Jurkat, Clone E6-1 (cell line): ENCODE measurements around the gene SF3A1.
A peak's percentile ranks its signal among the peaks of the same experiment; 100 is the strongest.

ENCODE experiments used
- DNase-seq: peaks from one replicate; pipeline ENCODE4 v3.0.0-alpha.2; 2011; ENCODE audit warnings: low read depth, low spot score
- H3K4me3 ChIP-seq: 2 replicates; pipeline ENCODE4 v1.5.1; 2011; ENCODE audit warnings: mild to moderate bottlenecking, low read length, control low read depth, moderate library complexity

Gene SF3A1

GRCh38 chr22:30390974-30391691, 34.4 kb upstream of the SF3A1 start:
- no peak overlapping the region for H3K4me3 ChIP-seq
- peak; percentile 84 for DNase-seq

DNA sequence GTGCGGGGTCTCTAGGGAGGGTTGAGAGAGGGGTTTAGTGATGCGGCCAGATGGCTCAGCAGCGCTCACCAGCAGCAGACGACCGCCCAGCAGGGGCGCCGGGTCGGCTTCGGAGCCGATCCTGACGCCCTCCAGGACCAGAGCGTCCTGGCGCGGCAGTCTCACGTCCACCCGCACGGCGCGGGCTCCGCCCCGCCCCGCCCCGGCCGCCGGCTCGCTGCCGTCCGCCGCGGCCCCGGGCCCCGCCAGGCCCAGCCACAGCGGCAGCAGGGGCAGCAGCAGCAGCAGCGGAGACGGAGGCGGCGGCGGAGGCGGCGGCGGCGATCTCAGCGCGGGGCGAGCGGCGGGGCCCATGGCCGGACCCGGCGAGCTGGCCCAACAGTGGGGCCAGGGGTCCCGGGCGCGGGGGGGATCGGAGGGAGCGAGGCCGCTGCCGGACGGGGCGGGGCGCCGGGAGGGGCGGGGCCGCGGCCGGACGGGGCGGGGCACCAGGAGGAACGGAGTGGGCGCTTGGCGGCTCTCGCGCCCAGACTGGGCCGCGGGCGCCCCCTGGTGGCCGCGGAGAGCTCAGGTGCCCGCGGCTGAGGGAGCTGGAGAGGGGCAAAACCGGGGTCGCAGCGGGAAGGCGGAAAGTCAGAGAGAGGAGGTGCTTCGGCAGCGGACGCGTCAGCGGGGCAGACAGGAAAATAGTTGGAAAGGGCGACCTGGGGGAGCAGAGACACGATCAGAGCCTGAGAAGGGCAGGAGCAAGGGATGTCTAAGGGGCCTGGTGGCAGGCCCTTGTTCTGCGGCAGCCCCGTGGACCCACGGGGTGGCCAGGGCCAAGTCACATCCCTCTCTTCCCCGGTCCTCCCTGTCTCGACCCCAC, 30.5 kb upstream of the SF3A1 start, which contains the start of gene RNF215:
Gene RNF215, minus strand, starts transcription at position 452 of the 868 bp plus-strand sequence. Its CDS starts 98 bp downstream, at position 354.
- H3K4me3 ChIP-seq = peak within 1 kb of the TSS; percentile 50
- peak; percentile 54 for DNase-seq

GRCh38 chr22:30386608-30386959, 29.9 kb upstream of the SF3A1 start:
- H3K4me3 ChIP-seq = peak overlapping the region; percentile 50
- no peak for DNase-seq

DNA sequence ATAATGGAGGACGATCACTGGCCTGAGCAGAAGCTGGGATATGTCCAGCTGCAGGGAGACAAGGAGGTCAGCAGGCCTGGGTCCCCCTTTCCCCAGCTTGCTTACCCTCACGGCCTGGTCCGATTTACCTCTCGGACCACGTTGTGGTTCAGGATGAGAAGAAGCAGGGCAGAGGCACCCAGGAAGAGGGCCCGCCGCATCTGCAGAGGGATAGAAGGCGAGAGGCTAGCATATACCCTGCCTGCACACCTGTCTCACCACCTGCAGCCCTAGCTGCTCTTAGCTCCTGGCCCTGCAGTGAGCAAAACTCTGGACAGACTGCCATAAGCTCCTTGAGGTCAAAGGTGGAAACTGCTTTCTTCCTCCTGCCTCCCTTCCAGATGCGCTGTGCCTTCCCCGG, 29.2 kb upstream of the SF3A1 start:
- no peak for DNase-seq
- no peak overlapping the region for H3K4me3 ChIP-seq

DNA sequence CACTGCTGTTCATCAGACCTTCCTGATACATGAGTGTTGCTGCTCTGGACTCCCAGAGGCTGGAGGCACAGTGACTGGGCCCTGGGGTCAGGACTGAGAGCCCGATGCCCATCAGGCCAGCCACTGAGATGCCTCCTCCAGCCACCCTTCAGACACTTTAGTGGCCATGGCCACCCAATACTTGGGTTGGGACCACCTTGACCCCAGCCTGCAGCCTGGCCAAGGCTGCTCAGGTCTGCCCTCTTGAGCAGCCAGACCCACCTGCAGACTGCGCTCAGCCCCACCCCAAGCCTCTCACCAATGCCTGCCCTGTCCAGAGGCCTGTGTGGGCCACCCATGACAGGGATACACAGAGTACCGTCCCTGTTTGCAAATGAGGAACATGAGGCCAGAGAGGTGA, 26.4 kb upstream of the SF3A1 start:
- no peak for DNase-seq
- H3K4me3 ChIP-seq = no peak overlapping the region

DNA sequence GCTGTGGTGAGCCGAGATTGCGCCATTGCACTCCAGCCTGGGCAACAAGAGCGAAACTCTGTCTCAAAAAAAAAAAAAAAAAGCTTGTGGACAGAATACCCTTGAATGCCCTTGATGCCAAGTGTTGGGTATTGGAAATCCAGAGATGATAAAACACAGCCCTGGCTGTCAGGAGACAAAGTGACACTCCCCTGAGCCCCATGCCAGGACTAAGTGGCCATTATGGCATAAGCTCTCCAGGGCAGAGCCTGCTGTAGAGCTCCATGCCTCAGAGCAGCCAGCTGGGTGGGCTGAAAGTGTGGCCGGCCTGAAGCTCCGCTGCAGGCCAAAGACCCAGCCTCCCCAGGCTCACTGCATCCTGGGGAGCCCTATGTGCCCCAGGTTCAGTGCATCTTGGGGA, 25.6 kb upstream of the SF3A1 start:
- no peak overlapping the region for H3K4me3 ChIP-seq
- DNase-seq = no peak

GRCh38 chr22:30381264-30381663, 24.6 kb upstream of the SF3A1 start:
- peak; percentile 95 for DNase-seq
- H3K4me3 ChIP-seq = no peak overlapping the region

DNA sequence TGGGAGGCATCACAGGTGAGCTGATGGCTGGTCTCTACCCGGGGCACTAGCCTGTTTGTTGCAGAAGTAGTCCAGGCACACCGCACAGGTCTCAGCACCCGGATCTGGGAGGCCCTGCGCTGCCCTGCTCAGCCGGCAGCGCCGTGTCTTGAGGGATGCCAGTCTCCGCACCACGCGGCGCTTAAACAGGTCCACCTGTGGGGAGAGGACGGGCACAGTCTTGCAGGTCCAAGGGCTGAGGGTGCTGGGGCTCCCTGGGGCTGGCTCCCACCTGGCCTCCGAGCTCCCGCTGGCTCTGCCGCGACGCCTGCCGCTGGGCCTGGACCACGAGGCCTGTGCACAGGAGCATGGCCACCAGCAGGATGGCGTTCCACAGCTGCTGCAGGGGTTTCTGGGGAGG, 23.3 kb upstream of the SF3A1 start:
- no peak overlapping the region for H3K4me3 ChIP-seq
- no peak for DNase-seq

DNA sequence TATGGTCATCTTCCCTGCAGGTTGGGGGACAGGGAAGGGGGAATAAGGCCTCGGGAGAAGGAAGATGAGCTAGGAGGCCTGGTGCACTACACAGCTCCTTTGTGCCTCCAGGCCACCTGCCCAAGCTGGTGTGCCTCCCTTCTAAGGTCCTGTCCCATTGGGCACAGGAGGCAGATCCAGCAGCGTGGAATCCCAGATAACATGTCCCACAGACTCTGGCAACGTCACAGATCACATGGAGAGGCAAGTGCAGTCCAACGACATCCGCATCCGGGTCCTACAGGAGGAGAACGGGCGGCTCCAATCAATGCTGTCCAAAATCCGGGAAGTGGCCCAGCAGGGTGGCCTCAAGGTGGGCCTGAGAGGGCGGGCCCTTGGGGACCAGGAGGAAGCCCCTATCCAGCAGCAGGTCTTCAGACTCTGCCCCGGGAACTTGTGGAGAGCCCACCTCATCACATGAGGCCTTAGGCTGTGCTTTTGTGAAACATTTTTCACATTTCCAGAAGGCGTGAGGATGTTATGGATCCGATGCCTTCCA, 18.7 kb upstream of the SF3A1 start:
- DNase-seq = no peak
- H3K4me3 ChIP-seq = no peak overlapping the region

- DNase-seq = no peak
- H3K4me3 ChIP-seq = no peak overlapping the region
Observed at GRCh38 chr22:30373331-30374325, 16.9 kb upstream of the SF3A1 start.

GRCh38 chr22:30372915-30373314, 16.2 kb upstream of the SF3A1 start:
- DNase-seq = no peak
- H3K4me3 ChIP-seq = no peak overlapping the region

DNA sequence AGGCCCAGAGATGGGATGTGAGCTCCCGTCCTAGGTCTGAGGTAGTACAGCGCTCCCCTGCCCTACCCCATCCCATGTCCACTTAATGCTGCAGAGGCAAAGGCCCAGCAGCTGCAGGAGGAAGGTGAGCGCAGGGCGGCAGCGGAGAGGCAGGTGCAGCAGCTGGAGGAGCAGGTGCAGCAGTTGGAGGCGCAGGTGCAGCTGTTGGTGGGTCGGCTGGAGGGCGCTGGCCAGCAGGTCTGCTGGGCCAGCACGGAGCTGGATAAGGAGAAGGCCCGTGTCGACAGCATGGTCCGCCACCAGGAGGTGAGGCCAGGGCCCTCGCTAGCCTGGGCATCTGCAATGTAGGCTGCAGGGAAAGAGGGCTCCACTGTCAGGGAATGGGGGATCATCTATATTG, 15.3 kb upstream of the SF3A1 start:
- no peak overlapping the region for H3K4me3 ChIP-seq
- DNase-seq = no peak

DNA sequence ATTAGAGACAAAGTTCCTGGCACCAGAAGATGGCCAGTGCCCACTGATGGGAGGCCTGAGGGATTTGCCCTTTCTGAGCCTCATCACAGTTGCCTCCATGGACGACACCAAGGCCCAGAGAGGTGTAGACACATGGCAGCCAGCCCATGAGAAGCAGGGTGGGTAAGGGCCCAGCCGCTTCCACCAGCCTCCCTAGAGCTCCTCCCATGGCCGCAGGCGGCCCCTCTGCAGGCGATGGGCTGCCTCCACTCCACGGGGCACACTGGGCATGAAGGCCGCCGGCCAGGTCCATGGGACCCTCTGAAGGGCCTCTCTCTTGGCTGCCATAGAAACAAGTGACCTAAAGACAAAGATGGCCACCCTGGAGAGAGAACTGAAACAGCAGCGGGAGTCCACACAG, 14.6 kb upstream of the SF3A1 start:
- no peak overlapping the region for H3K4me3 ChIP-seq
- no peak for DNase-seq

DNA sequence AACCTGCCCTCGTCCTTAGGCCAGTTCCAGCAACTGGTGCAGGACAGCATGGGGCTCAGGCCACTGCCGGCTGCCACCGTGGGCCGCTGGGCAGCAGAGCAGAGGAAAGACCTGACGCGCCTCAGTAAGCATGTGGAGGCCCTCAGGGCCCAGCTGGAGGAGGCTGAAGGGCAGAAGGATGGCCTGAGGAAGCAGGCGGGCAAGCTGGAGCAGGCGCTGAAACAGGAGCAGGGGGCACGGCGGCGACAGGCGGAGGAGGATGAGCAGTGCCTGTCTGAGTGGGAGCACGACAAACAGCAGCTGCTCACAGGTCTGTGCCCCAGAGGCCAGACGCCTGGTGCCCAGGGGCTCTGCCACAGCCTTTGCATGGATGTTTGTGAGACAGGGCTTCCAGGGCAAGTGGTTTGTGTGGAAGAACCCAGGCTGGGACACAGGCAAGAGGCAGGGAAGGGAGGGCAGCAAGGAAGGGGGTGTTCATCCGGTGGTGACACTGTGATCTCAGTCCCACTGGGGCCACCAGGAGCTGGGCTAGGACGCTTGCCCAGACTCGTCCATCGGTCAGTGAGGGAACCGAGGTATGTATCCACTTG, 14.0 kb upstream of the SF3A1 start:
- no peak for DNase-seq
- H3K4me3 ChIP-seq = no peak overlapping the region

DNA sequence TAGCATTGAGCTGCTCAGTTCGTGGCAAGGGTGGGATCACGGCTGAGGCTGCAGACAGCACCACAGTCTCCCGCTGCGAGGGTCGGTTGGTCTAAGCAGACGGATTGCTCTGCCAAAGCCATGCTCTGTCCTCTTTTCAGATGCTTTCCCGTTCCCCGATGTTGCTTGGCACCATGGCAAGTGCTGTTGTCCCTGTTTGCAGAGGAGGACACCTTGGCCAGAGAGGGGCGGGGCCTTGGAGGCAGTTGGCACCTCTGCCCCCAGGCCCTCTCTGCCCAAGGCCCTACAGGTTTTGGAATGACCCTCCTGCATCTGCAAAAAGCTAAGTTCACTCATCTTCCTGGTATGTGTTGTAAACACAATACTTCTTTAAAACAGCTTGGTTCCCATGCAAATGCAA, 11.7 kb upstream of the SF3A1 start:
- no peak overlapping the region for H3K4me3 ChIP-seq
- DNase-seq = no peak

DNA sequence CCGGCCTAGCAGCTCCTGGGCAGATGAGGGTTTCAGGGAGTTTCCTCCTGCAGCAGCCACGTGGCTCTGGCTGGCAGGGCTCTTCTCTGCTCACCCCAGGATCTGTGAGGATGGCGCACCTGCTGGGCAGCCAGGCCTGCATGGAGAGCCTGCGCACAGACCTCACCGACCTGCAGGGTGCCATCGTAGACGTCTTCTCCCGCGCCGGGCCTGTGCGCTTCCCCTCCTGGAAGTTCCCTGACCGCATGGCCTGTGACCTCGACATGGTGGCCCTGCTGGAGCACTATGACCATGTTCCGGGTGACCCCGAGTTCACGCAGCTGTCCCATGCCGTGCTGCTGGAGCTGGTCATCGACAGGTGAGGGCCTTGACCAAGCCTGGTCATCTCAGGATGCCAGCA, 9.2 kb upstream of the SF3A1 start:
- no peak for DNase-seq
- H3K4me3 ChIP-seq = no peak overlapping the region

DNA sequence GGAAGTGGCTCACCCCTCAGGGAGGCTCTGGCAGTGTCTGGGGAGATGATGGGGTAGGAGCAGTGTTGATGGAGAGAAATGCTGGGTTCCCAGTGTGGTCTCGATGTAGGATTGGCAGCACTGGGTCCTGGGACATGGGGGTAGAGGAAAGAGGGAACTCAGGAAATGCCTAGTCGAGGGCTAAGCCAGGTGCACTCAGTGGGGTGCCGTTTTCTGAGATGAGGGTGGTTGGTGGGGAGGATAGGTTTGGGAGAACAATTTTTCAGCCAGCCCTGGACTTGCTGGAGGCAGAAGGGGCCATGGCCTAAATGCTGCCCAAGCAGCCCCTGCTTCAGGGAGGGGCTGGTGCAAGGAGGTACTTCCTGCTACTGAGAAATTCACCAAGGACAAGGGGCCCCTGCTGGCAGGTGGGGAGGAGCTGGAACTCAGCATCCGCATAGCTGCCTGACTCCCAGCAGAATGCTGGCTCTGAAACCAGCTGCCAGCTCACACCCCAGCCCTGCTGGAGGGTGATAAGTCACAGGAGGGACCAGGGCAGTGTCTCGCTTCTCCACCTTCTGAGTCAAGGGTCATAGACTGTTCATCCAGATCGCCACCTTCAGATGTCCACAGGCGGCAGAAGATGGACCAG, 6.1 kb upstream of the SF3A1 start:
- no peak overlapping the region for H3K4me3 ChIP-seq
- DNase-seq = no peak

- no peak overlapping the region for H3K4me3 ChIP-seq
- DNase-seq = peak; percentile 11
Observed at GRCh38 chr22:30361916-30362650, 5.4 kb upstream of the SF3A1 start.
